Skin of body (tissue), 2 donors: ENCODE results near the gene MGA. TPM values are rescaled to one million over a fixed set of nuclear protein-coding genes. Genes with fewer than 3 reads are reported as not detected.

Source experiments
- DNase-seq: peaks from one replicate; lab custom pipeline; 2025; lab: John Stamatoyannopoulos, UW
- total RNA-seq: library from RNA; depleted of rRNA; stranded (reverse); fragments of >200 nt; gene quantifications from one replicate; pipeline ENCODE4 v1.2.3, GENCODE V29; 2014

MGA gene
- total RNA-seq, 1 donor from 2014 or later = 48.0 TPM

- no peak for DNase-seq
Measured at GRCh38 chr15:41805711-41806110, 145.5 kb downstream of the MGA start.

DNA sequence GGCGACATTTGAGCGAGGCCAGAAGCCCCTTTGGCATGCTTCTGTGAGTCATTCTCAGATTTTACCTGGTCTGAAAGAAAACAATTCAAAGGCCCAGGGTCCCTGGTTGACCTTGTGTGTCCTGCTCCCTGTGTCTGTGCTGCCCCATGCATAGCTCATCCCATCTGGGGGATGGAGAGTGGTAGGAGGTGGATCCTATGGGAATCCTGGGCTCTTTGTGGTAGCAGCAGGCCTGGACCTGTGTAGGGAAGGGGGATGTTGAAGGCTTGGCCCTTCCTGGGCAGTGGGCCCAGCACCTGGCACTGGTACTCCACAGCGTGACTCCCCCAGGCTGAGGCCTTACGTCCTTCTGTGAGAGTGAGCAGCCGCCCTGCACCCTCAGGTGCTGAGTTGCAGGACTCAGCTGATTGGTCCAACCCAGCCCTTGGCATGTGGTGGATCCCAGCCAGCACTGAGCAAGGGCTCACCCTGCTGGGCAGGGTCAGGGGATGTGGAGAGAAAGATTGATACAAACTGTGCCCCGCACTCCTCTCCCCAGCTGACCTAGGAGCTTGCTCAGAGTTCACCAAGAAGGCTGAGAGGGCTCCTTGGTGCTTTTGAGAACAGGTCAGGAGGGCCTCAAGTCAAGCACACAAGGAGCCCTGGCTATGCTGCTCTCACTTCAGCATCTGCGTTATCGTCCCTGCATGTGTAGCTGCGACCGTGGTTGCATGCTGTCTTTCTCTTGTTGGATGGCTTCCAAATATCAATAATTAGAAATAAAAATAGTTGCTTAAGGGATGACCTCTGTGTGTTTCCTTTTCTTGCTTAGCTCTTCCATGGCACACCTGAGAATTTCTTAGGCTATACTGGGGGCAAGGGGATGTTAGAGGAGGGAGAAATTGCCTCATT lies 146.3 kb downstream of the MGA start:
- no peak for DNase-seq

- DNase-seq = no peak
Measured at GRCh38 chr15:41809121-41809520, 148.9 kb downstream of the MGA start.

GRCh38 chr15:41809526-41810220 lies 149.5 kb downstream of the MGA start:
- DNase-seq = no peak

DNA sequence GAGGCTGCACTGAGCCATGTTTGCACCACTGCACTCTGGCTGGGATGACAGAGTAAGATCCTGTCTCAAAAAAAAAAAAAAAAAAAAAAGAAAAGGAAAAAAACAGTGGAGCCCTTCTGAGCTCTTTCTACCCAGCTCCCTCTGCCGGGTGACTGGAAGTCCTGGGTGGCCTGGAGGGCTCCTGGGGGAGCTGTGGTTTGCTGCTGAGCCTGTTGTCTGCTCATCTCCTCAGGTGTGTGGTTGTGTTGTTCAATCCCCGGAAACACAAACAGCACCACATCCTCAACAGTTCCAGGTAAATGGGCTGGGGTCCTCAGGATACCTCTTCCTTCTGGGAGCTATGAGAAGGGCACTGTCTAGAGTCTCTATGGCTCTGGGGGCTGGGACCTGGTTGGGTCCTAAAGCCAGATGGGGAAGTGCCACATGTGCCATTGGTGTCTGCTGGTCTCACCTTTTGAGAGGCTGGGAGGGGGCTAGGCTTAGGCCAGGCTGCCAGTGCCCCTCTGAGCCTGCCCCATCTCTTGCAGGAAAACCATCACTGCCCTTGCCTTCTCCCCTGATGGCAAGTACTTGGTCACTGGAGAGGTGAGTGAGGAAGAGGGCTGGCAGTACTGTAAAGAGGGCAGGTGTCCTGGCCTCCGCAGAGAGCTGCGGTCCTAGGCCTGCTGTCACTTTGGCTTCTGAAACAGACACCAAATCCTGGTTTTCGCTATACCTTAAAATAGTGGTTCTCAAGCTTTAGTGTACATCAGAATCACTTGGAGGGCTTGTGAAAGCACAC lies 150.6 kb downstream of the MGA start:
- no peak for DNase-seq

DNA sequence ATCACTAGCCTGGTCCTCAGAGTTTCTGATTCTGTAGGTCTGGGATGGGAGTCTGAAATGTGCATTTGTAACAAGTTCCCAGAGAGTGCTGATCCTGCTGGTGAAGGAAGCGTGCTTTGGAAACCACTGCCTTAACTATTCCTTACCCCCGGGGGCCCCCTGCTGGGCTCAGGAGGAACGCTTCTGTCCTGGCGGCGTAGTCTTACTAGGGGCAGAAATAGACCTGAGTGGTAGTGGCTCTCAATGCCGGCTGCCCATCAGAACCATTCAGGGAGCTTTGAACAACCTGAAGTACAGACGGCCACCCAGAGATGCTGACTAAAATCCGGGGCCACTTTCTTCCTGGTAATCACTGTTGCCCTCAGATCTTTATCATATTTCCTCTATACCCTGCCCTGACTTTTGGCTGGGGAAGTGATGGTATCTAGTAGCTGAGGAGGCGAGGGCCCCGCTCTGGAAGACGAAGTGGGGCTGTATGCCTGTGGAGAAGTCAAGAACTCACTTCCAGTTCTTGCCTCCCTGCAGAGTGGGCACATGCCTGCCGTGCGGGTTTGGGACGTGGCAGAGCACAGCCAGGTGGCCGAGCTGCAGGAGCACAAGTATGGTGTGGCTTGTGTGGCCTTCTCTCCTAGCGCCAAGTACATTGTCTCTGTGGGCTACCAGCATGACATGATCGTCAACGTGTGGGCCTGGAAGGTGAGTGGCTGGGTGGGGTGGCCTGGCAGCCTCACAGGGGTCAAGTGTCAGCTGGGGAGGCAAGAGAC lies 151.4 kb downstream of the MGA start:
- DNase-seq = peak; percentile 70

GRCh38 chr15:41812820-41813375 lies 152.7 kb downstream of the MGA start:
- no peak for DNase-seq

- DNase-seq = no peak
Measured at GRCh38 chr15:41813426-41813825, 153.2 kb downstream of the MGA start.

DNA sequence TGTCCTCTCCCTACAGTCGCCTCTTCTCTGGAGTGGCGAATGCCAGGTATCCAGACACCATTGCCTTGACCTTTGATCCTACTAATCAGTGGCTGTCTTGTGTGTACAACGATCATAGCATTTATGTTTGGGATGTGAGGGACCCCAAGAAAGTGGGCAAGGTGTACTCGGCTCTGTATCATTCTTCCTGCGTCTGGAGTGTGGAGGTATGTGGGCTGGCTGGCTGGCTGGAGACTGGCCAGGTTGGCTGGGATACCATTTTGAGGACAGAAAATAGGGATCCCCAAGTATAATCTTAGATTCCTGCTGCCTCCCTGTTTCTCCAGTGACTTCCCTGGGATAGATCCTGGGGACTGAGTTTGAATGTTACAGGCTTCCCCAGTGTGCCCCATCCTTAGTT lies 154.3 kb downstream of the MGA start:
- DNase-seq = no peak

GRCh38 chr15:41816788-41817187 lies 156.6 kb downstream of the MGA start:
- no peak for DNase-seq

DNA sequence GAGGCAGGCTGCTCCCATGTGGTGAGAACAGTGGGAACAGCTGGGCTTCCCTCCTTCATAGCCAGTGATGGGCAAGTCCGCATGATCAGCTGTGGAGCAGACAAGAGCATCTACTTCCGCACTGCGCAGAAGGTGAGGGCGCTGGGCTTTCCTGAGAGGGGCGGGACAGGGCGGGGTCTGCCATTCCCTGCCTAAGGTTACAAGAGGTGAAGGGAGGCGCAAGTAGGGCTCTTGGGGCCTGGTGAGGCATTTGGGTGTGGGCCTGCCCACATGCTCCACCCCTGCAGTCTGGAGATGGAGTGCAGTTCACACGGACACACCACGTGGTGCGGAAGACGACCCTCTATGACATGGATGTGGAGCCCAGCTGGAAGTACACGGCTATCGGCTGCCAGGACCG lies 157.1 kb downstream of the MGA start:
- no peak for DNase-seq

GRCh38 chr15:41817781-41818180 lies 157.6 kb downstream of the MGA start:
- no peak for DNase-seq

- DNase-seq = no peak
Measured at GRCh38 chr15:41819455-41820050, 159.3 kb downstream of the MGA start.

GRCh38 chr15:41820791-41821423 lies 160.7 kb downstream of the MGA start:
- no peak for DNase-seq

DNA sequence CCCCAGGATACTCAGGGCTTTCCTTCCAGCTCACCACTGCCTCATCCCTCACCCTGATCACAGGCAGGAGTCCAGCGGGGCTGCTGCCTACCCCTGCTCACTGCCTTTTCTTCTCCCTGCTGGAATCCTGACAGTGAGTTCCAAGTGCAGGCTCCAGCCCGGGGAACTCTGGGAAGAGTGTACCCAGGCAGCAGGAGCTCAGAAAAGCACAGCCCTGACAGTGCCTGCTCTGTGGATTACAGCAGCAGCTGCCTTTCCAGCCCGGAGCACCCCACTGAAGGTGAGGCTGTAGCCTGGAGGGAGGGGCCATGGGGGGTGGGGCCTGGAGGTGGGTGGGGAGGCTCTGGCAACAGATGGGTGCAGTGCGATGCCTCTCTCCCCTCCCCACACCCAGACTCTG lies 161.6 kb downstream of the MGA start:
- no peak for DNase-seq

DNA sequence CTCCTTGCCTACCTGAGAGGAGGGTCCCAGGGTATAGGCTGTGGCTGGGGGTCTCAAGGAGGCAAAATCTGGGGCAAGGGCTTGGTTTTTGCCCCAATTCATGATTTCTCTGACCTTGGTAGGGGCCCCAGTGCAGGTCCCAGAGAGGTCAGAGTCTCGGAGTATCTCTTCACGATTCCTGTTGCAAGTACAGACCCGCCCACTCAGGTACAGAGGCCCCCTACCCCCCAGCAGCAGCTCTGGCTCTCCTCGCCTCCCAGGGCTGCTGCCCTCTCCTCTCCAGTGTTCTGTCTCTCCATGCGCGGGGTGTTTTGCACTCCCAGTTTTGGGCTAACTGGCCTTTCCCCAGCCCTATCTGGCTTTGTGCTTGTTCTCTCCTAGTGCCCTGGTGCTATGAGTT lies 162.3 kb downstream of the MGA start:
- DNase-seq = no peak
